Activated CD8-positive, alpha-beta T cell treated with anti-CD3 and anti-CD28 coated beads for 36 hours (primary cell): Measurements from ENCODE around the gene MAP2K4. TPM values are rescaled to one million over a fixed set of nuclear protein-coding genes. Genes with fewer than 3 reads are reported as not detected.

ENCODE experiments used
- ATAC-seq: fragments of 200-7000 bp; cut with Tn5 transposase; one replicate; pipeline ENCODE4 v1.10.0; 2021; ENCODE audit warnings: mild to moderate bottlenecking, moderate library complexity
- CTCF ChIA-PET: fragments of 350-600 bp; sonication (Branson Sonifier 250); formaldehyde crosslinking; loops from one replicate; lab custom pipeline; 2021; ENCODE audit warnings: antibody characterized with exemption; lab: Charles Lee
- POLR2A ChIA-PET: fragments of 350-600 bp; sonication (Branson Sonifier 250); formaldehyde crosslinking; loops from one replicate; lab custom pipeline; 2021; ENCODE audit warnings: antibody characterized with exemption; lab: Charles Lee
- DNase-seq: peaks from one replicate; pipeline ENCODE4 v3.0.0-alpha.2; 2020
- H3K27ac Mint-ChIP-seq: one replicate; pipeline ENCODE4 v1.8.0; 2021; ENCODE audit warnings: mild to moderate bottlenecking, mixed read lengths
- H3K27me3 Mint-ChIP-seq: one replicate; pipeline ENCODE4 v1.8.0; 2021; ENCODE audit warnings: mixed read lengths
- H3K36me3 Mint-ChIP-seq: one replicate; pipeline ENCODE4 v1.8.0; 2021; ENCODE audit warnings: low read depth, mixed read lengths
- H3K4me1 Mint-ChIP-seq: one replicate; pipeline ENCODE4 v1.8.0; 2021; ENCODE audit warnings: low read depth, mixed read lengths
- H3K4me3 Mint-ChIP-seq: one replicate; pipeline ENCODE4 v1.8.0; 2021; ENCODE audit warnings: mild to moderate bottlenecking, moderate library complexity, mixed read lengths
- H3K9me3 Mint-ChIP-seq: one replicate; pipeline ENCODE4 v1.8.0; 2021; ENCODE audit warnings: mixed read lengths
- CTCF ChIP-seq: fragments of 200-600 bp; IDR thresholded peaks from one replicate; pipeline ENCODE4 v1.8.0; 2022; ENCODE audit warnings: antibody characterized with exemption, mild to moderate bottlenecking
- intact Hi-C: fragments of 100-400 bp; cut with micrococcal nuclease; formaldehyde crosslinking; loops from one replicate; pipeline ENCODE4 v1.10.0; 2022
- total RNA-seq, 2 experiments: library from RNA; stranded (reverse); gene quantifications; one replicate each; pipeline ENCODE4 v1.2.3, GENCODE V29; 2021

MAP2K4 gene
- total RNA-seq, 2 experiments from 2014 or later: 45.6 to 49.0 TPM

GRCh38 chr17:12062249-12062648 is 41.6 kb downstream of the MAP2K4 start:
- POLR2A ChIA-PET: interaction anchor here (0.8 kb wide), 1 partner anchor 8 kb away, joined by 3 read pairs; no protein-coding TSS in a partner anchor
- TF ChIP-seq CTCF: no peak
- Mint-ChIP-seq H3K4me1 (peaks cover 20% of the 10 kb centered on the region), H3K27me3 (no peaks in the 10 kb centered on the region), H3K9me3 (no peaks in the 10 kb centered on the region), H3K27ac (no peak overlapping the region), H3K4me3 (no peak overlapping the region), H3K36me3 (peaks cover 46% of the 10 kb centered on the region)
- CTCF ChIA-PET: no interaction called here
- no peak for DNase-seq
- intact Hi-C loops: no loop called here
- no peak for ATAC-seq

- Mint-ChIP-seq H3K4me1 (peaks cover 10% of the 10 kb centered on the region), H3K4me3 (no peak overlapping the region), H3K27me3 (no peaks in the 10 kb centered on the region), H3K36me3 (peaks cover 41% of the 10 kb centered on the region), H3K9me3 (no peaks in the 10 kb centered on the region), H3K27ac (no peak overlapping the region)
- DNase-seq: no peak
- ChIA-PET CTCF (no interaction called here), POLR2A (no interaction called here)
- TF ChIP-seq CTCF: no peak
- intact Hi-C loops: no loop called here
- ATAC-seq: no peak
Measured at GRCh38 chr17:12064395-12064794, 43.7 kb downstream of the MAP2K4 start.

GRCh38 chr17:12067485-12067884 is 46.8 kb downstream of the MAP2K4 start:
- intact Hi-C loops: no loop called here
- ATAC-seq (no peak), DNase-seq (no peak)
- Mint-ChIP-seq H3K9me3 (no peaks in the 10 kb centered on the region), H3K36me3 (peaks cover 40% of the 10 kb centered on the region), H3K4me3 (no peak overlapping the region), H3K27ac (no peak overlapping the region), H3K4me1 (peaks cover 3% of the 10 kb centered on the region), H3K27me3 (no peaks in the 10 kb centered on the region)
- CTCF ChIA-PET: no interaction called here
- POLR2A ChIA-PET: no interaction called here
- no peak for TF ChIP-seq CTCF

GRCh38 chr17:12068946-12069345 is 48.3 kb downstream of the MAP2K4 start:
- DNase-seq (no peak), ATAC-seq (no peak)
- Mint-ChIP-seq H3K4me3 (no peak overlapping the region), H3K27me3 (no peaks in the 10 kb centered on the region), H3K9me3 (no peaks in the 10 kb centered on the region), H3K27ac (no peak overlapping the region), H3K4me1 (peaks cover 3% of the 10 kb centered on the region), H3K36me3 (peaks cover 39% of the 10 kb centered on the region)
- ChIA-PET POLR2A (no interaction called here), CTCF (no interaction called here)
- no peak for TF ChIP-seq CTCF
- intact Hi-C loops: no loop called here

GRCh38 chr17:12070561-12070960 is 49.9 kb downstream of the MAP2K4 start:
- intact Hi-C loops: no loop called here
- Mint-ChIP-seq H3K9me3 (no peaks in the 10 kb centered on the region), H3K27ac (no peak overlapping the region), H3K27me3 (no peaks in the 10 kb centered on the region), H3K4me1 (peaks cover 5% of the 10 kb centered on the region), H3K36me3 (peaks cover 45% of the 10 kb centered on the region), H3K4me3 (no peak overlapping the region)
- POLR2A ChIA-PET: no interaction called here
- no peak for TF ChIP-seq CTCF
- ATAC-seq: no peak
- no peak for DNase-seq
- CTCF ChIA-PET: no interaction called here
